ENCODE results near the gene BRI3. TPM values are rescaled to one million over a fixed set of nuclear protein-coding genes. Genes with fewer than 3 reads are reported as not detected.

BRI3 gene
- total and polyA plus RNA-seq, 2 of the 13 experiments (the other 11 are each of a cell fraction or from before 2014, with no cell fraction given), result 54.0 to 103 TPM

GRCh38 chr7:98252425-98253054 lies 28.9 kb upstream of the BRI3 start (continued):
- TF ChIP-seq PHF5A (CRISPR knock-in tag; IDR thresholded peaks at IDR 0.05; ENCODE audit: low read depth, unreplicated experiment) (peak; percentile 29), ZNF17 (CRISPR knock-in tag; IDR thresholded peaks at IDR 0.05) (0 out of 2 replicates have a peak, but pooled peaks have one; percentile 43), MLX (CRISPR knock-in tag; IDR thresholded peaks at IDR 0.05) (0 out of 2 replicates have a peak, but pooled peaks have one; percentile 6), CBFB (CRISPR knock-in tag; IDR thresholded peaks at IDR 0.05) (no peak), CCDC6 (CRISPR knock-in tag; IDR thresholded peaks at IDR 0.05) (0 out of 2 replicates have a peak, but pooled peaks have one; percentile 54), POLR2AphosphoS5 (IDR thresholded peaks at IDR 0.05; ENCODE audit: low read depth, low read length) (peak; percentile 64; the same call in 1 of the 2 replicates), ZNF512B (CRISPR knock-in tag; IDR thresholded peaks at IDR 0.05; ENCODE audit: borderline replicate concordance) (no peak), NAIF1 (CRISPR knock-in tag; IDR thresholded peaks at IDR 0.05; ENCODE audit: borderline replicate concordance) (0 out of 2 replicates have a peak, but pooled peaks have one; percentile 32), ZNF687 (CRISPR knock-in tag; IDR thresholded peaks at IDR 0.05) (peak; percentile 3), FOXJ3 (CRISPR knock-in tag; IDR thresholded peaks at IDR 0.05; ENCODE audit: borderline replicate concordance) (no peak), NCOR1 (IDR thresholded peaks at IDR 0.05; ENCODE audit: borderline replicate concordance, low read length) (peak; percentile 62; the same call in 1 of the 2 replicates), HMGXB3 (CRISPR knock-in tag; IDR thresholded peaks at IDR 0.05; ENCODE audit: borderline replicate concordance) (0 out of 2 replicates have a peak, but pooled peaks have one; percentile 22), ZFY (CRISPR knock-in tag; IDR thresholded peaks at IDR 0.05) (peak; percentile 12), MIER3 (CRISPR knock-in tag; IDR thresholded peaks at IDR 0.05; ENCODE audit: borderline replicate concordance) (no peak), ZNF777 (CRISPR knock-in tag; IDR thresholded peaks at IDR 0.05) (0 out of 2 replicates have a peak, but pooled peaks have one; percentile 7), ZNF547 (CRISPR knock-in tag; IDR thresholded peaks at IDR 0.05) (0 out of 2 replicates have a peak, but pooled peaks have one; percentile 26)
